Ovary (tissue), 3 donors: Measurements from ENCODE around the gene ZNF740.

Source experiments
- CTCF ChIP-seq, 3 donors: fragments of 450-650 bp in 2 of 3; fragments of 200-600 bp in 1 of 3; IDR thresholded peaks; one replicate each; pipeline versions ENCODE4 v1.5.1 to v1.8.0; 2016 to 2022; ENCODE audit warnings: antibody characterized with exemption in 3 of 3, mild to moderate bottlenecking in 1 of 3
- EP300 ChIP-seq: sonication (generic); formaldehyde crosslinking; IDR thresholded peaks from one replicate; pipeline ENCODE4 v1.6.1; 2017; ENCODE audit warnings: antibody characterized with exemption
- POLR2A ChIP-seq: fragments of 450-650 bp; IDR thresholded peaks from one replicate; pipeline ENCODE4 v1.6.1; 2017; ENCODE audit warnings: antibody characterized with exemption, mild to moderate bottlenecking, moderate library complexity
- donor health status: DM: no; HTN: no; CAD: no.

- TF ChIP-seq CTCF (IDR thresholded peaks at IDR 0.05) (no peak), EP300 (no peak), POLR2A (no peak)
These were observed 34.9 kb upstream of the ZNF740 start for GRCh38 chr12:53145383-53146260.
